ENCODE data around the gene NES.

The NES gene

GRCh38 chr1:156662005-156662799 is 15.0 kb downstream of the NES start:
- peak; percentile 46 for DNase-seq (ENCODE audit: low read depth)

- peak; percentile 45 for DNase-seq (ENCODE audit: low read depth)
Observed at GRCh38 chr1:156660752-156661112, 16.5 kb downstream of the NES start.

- DNase-seq (ENCODE audit: low read depth): peak; percentile 98
Observed at GRCh38 chr1:156659988-156660751, 17.0 kb downstream of the NES start.

DNA sequence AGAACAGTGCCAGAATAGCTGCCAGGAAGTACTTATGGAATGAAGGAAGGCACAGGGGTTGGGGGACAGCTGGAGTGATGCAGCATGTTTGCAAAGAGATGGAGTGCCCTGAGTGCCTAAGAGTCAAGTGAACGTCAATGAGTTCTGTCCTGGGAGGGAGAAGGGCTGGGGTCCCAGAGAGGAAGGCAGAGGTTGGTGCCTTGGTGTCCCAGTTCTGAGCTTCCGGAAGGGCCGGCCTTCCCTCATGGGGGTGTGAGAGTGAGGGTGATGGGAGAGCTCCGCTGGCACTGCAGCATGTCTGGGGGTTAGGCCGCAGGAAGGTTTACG is 17.6 kb downstream of the NES start:
- no peak for DNase-seq (ENCODE audit: low read depth)

DNA sequence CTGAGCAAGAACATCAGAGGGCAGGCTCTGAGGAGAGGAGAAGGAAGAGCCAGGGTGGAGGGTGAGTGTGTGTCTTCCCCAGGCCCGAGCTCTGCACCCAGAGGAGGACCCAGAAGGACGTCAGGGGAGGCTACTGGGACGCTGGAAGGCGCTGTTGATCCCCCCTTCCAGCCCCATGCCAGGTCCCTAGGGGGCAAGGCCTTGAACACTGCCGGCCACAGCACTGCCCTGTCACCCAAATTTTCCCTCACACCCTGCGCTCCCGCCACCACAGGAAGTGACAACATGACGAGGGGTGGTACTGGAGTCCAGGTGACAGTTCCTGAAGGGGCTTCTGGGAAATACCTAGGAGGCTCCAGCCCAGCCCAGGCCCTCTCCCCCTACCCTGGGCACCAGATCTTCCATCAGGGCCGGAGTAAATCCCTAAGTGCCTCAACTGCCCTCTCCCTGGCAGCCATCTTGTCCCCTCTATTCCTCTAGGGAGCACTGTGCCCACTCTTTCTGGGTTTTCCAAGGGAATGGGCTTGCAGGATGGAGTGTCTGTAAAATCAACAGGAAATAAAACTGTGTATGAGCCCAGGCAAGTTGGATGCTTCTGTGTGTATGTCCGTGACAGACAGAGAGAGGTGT is 18.1 kb downstream of the NES start:
- no peak for DNase-seq (ENCODE audit: low read depth)

- peak; percentile 36 for DNase-seq (ENCODE audit: low read depth)
Observed at GRCh38 chr1:156658496-156658895, 18.7 kb downstream of the NES start.

DNA sequence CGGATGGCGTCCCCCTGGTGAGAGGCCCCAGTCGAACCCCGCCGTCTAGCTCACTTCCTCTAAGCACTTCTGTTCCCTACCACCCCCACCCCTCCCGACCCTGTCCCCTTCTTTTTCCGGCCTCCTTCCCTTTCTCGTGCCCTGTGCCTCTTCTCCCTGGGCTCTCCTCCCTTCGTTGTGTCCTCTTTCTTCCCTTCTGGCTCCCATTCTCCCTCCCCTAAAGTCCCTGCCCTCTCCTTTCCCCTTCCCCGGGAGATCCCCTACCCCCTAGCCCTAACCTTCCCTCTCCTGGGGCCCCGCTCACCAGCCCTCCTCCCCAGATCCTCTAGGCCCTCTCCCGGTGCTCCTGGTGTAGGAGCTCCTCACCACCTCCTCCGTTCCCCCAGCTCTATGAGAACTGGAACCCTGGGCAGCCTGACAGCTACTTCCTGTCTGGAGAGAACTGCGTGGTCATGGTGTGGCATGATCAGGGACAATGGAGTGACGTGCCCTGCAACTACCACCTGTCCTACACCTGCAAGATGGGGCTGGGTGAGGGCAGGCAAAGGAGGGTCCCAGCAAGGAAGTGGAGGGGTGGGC is 19.4 kb downstream of the NES start:
- DNase-seq (ENCODE audit: low read depth): peak; percentile 24

DNA sequence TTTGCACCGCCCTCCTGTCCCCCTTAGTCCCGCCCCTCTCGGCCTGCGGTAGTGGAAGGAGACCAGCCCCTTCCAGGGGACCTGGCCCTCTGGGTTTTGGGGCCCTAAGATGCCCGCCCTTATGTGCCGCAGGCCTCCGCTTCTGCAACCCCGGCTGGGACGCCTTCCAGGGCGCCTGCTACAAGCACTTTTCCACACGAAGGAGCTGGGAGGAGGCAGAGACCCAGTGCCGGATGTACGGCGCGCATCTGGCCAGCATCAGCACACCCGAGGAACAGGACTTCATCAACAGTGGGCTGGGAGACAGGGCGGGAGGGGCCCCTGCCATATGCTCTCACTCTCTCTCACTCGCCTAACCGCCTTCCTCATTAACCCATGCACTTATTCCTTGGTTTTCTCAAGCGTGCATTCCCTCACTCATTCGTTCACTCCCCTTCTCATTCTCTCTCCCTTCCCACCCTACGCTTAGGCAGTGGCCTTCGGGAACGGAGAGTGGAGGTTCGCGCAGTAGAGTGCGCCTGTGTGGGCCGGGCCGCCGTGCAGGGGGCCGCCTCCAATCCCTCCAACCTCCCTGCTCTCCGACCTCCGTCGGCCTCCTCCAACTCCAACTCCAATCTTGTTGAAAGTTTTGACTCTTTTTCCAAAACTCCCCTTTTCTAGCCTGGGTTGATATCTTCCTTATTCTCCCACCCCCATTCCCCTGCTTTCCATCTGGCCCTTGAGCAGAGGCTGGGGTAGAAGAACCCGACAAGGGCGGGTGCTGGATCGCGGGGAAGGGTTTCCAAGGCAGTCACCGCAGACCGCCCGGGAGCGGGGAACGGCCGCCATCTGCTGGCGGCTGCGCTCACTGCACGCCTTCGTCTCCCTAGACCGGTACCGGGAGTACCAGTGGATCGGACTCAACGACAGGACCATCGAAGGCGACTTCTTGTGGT is 20.1 kb downstream of the NES start:
- DNase-seq (ENCODE audit: low read depth): peak; percentile 53

DNA sequence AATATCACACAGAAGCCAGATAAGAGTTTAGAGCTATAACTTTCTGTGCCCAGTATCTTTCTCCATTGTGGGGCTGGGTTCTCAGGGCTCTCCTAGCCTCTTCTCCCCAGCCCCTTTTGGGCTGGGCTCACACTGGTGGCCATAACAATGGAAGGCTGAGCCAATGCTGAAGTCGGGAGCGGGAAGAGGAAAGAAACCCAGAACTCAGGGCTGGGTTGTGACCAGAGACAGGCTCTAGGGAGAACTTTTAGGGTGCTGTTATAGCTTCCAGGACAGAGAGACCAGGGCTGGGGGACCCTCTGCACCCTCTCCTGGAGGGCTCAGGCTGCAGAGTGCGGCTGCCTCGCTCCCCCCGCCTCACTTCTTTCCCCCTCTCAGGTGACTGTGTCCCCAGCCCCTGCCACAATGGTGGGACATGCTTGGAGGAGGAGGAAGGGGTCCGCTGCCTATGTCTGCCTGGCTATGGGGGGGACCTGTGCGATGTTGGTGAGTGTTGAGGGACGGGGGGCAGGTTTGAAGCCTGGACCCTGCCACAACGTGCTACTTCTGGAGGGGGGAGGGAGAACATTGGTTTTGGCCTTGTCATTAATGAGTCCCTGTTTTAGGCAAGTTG is 21.2 kb downstream of the NES start:
- DNase-seq (ENCODE audit: low read depth): no peak

DNA sequence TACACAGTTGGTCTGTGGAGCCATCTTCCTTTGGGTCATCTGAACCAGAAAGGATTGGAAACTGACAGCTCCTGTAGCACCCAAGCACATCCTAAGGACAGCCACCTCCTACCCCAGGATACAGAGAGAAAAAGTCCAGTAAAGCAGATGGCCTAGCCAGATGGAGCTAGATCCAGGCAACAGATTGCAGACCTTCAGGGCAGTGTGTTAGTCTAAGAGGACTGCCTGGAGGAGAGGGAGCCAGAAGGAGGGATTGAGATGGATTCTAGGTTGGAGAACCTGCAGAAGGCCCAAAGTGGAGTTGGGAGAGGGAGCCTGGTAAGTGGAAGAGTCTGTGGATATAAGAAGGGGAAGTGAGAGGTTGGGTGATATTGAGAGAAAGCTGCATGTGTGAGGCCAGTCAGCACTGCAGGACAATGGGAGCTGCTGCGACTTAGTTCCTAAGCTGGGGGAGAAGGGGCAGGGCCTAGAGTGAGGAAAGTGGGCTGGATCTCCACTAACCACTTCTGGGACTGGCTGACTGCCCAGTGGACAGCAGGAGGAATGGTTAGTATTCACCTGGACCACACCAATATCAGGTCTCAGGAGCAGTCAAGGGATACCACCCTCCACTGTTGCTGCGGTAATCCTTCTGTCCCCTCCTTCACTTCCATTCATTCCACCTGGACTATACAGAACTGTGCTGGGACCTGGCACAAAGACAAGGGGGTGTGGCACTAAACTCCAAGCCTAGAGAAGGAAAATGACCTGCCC is 21.9 kb downstream of the NES start:
- DNase-seq (ENCODE audit: low read depth): no peak

- no peak for DNase-seq (ENCODE audit: low read depth)
Observed at GRCh38 chr1:156654700-156655099, 22.5 kb downstream of the NES start.

GRCh38 chr1:156652992-156653355 is 24.2 kb downstream of the NES start:
- no peak for DNase-seq (ENCODE audit: low read depth)

GRCh38 chr1:156652131-156652991 is 24.8 kb downstream of the NES start:
- no peak for DNase-seq (ENCODE audit: low read depth)

GRCh38 chr1:156648951-156649350 is 28.3 kb downstream of the NES start:
- no peak for DNase-seq (ENCODE audit: low read depth)

DNA sequence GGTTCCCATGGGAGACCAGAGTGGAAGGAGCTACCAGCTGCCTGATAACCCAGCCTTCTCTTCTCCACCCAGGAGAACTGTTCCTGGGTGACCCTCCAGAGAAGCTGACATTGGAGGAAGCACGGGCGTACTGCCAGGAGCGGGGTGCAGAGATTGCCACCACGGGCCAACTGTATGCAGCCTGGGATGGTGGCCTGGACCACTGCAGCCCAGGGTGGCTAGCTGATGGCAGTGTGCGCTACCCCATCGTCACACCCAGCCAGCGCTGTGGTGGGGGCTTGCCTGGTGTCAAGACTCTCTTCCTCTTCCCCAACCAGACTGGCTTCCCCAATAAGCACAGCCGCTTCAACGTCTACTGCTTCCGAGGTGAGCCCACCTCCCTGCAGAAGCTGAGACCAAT is 28.7 kb downstream of the NES start:
- DNase-seq (ENCODE audit: low read depth): no peak

DNA sequence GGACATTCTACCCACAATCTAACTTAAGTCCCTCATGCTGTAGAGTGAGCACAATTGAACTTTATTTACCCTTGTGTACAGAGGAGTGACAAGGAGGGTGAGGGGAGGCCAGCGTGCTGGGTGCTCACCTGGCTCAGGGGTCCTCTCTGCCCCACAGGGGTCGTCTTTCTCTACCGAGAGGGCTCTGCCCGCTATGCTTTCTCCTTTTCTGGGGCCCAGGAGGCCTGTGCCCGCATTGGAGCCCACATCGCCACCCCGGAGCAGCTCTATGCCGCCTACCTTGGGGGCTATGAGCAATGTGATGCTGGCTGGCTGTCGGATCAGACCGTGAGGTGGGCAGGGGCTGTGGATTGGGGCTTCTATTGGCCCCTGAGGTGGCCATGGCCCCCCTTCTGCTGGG is 29.9 kb downstream of the NES start:
- DNase-seq (ENCODE audit: low read depth): no peak

- no peak for DNase-seq (ENCODE audit: low read depth)
Observed at GRCh38 chr1:156646738-156647211, 30.4 kb downstream of the NES start.

DNA sequence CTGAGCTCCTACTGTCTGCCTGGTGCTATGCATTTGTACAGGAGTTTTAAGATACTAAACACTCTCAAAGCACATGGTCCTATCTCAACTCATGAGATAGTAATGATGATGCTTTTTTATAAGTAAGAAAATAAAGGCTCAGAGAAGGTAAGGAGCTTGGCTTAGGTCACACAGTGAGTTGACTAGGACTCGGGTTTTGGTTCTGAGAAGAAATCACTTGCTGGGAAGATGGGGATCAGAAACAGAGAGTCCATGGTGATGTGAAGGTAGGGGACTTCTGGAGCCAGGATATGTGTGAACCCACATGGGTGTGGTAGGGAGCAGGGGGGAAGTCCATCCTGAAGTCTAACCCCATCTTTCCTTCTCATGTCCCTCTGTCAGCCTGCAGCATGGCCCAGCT is 31.5 kb downstream of the NES start:
- no peak for DNase-seq (ENCODE audit: low read depth)

DNA sequence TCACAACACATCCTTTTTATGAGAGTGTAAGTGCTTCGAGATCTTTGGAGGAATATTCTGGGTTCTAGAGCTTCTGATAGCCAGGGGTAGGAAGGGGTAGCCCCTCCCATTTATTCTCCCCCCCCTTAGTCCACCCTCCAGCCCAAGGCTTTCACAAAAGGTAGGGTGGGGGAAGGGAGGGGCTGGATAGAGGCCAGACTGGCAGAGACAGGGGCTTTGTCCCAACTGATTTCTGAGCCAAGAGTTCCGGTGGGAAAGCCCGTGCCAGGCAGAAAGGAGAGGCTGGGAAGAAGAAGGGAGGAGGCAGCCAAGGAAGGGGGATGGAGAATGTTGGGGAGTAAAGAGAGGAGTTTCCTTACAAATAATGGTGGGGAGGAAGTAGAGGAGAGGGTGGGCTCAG is 32.2 kb downstream of the NES start:
- no peak for DNase-seq (ENCODE audit: low read depth)

DNA sequence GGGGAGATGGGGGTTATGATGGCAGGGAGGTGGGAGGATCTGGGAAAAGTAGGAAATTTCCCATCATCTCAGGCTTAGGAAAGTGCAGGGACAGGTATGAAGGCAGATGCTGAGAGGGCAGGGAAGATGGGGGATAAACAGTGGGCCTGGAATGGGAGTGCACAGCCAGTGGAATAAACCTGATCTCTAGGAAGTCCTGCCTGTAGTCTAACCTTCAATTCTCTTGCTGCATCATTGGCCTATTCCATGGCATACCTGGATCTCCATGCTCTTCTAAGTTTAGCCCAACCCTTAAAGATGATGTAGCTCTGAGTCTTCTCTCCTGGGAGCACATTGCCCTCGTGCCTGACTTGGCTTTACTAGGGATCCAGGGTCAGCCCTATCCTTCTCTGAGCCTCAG is 32.6 kb downstream of the NES start:
- no peak for DNase-seq (ENCODE audit: low read depth)

Data from CMK (cell line).